Muscle of back (tissue), 11 donors: ENCODE data around the gene TCP11. TPM values are rescaled to one million over a fixed set of nuclear protein-coding genes. Genes with fewer than 3 reads are reported as not detected.

Source experiments
- DNase-seq, 3 donors: peaks; one replicate each; pipeline versions ENCODE4 v3.0.0 to v3.0.0-alpha.2; 2013
- polyA plus RNA-seq, 10 donors: library from polyadenylated mRNA; unstranded; fragments of 120-200 nt; gene quantifications; one replicate each; pipeline ENCODE4 v1.2.1, GENCODE V29; 2013; ENCODE audit not compliant: insufficient read length in 10 of 10

The TCP11 gene
- polyA plus RNA-seq, 10 donors: 0.15 to 0.73 (median 0.35) TPM; not detected in 1

GRCh38 chr6:35093783-35094182 is 47.4 kb downstream of the TCP11 start:
- DNase-seq: no peak

- peak in 1 of 3 donors; percentile 32 for DNase-seq
These were observed 48.1 kb downstream of the TCP11 start for GRCh38 chr6:35093118-35093445.

DNA sequence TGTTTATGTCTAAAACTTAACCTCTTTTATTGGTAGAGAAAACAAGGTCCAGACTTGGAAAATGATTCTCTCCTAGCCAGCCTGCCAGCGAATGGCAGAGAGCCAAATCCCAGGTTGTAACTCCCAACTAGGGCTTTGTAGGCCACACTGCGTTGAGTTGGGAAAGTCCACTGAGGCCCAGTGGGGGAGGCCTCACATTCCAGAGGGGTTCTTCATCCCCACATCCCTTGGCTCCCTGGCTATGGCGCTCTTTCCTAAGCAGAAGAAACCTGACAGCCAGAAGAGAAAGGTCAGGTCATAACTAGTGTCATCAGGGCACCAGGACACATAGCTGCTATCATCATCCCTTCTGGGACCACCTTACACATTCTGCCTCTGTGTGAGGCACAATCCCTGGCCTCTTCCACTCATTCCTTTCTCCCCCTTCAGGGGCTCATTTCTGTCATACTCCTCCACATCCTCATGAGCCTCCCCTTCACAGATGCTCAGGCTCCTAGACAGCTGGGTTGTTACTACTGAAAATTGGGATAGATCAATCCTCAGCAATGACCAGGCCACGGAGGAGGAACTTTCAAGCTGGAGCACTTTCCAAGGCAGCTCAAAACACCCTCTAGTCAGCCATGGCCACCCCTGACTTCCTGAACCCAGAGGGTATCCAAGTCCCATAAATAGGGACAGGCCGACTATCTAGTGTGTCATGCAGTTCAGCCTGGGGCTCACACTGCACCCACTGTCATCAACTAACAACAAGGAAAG is 48.6 kb downstream of the TCP11 start:
- peak in 2 of 3 donors; percentile 36 to 48 for DNase-seq

DNA sequence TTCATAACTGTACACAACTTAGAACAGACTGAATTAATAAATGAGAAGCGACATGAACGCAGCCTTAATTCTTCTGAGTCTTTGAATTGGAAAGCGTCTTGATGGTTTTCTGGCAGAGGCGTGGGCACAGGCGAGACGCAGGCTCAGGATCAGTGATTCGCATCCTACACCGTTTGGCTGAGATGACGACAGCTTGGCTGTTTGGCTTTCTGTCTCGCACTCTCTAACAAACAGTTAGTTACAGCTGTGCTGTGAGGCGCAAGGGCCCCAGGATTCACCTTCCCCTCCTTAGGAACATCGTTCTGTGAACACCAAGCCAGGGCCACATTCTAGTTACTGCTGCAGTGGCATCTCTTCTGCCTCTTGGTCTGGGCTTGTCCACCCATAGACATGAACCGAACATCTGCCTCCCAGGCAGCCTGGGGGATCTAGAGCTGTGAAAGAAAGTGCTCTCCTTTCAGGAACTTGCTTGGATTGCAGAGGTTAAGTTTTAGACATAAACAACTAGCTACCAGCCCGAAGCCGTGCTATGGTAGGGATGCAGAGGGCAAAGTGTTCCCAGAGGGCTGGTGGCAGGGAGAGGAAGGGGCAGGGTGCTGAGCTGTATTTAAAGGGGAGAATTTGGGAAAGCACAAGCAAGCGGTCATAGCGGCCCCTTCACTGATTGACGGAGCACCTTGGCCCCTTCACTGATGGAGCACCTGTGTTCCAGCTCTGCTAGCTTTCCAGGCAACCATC is 49.6 kb downstream of the TCP11 start:
- peak in 2 of 3 donors; percentile 40 to 77 for DNase-seq

DNA sequence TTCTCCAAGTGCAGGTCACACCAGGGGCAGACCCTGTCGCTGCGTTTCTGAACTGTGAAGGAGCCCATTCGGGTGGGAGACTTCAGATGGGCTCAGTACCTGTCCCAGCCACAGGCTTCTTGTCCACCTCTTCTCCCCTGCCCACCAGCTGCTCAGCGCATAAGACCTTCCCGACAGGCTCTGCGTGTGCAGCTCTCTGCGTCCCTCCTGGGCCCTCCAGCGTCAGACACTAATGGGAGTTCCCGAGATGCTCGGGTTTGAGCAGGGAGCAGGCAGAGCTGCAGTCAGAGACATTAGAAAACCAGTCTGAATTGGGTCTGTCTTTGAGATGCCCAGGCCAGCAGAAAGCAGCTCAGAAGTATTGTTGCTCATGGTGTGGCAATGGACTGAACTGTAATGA is 50.4 kb downstream of the TCP11 start:
- DNase-seq: no peak

GRCh38 chr6:35089935-35090505 is 51.1 kb downstream of the TCP11 start:
- DNase-seq: peak in 1 of 3 donors; percentile 73

- DNase-seq: no peak
These were observed 51.8 kb downstream of the TCP11 start for GRCh38 chr6:35089216-35089934.

GRCh38 chr6:35088281-35089215 is 52.6 kb downstream of the TCP11 start:
- no peak for DNase-seq

- no peak for DNase-seq
These were observed 53.5 kb downstream of the TCP11 start for GRCh38 chr6:35087361-35088280.

- no peak for DNase-seq
These were observed 54.3 kb downstream of the TCP11 start for GRCh38 chr6:35086636-35087360.

- DNase-seq: no peak
These were observed 54.9 kb downstream of the TCP11 start for GRCh38 chr6:35086282-35086632.

DNA sequence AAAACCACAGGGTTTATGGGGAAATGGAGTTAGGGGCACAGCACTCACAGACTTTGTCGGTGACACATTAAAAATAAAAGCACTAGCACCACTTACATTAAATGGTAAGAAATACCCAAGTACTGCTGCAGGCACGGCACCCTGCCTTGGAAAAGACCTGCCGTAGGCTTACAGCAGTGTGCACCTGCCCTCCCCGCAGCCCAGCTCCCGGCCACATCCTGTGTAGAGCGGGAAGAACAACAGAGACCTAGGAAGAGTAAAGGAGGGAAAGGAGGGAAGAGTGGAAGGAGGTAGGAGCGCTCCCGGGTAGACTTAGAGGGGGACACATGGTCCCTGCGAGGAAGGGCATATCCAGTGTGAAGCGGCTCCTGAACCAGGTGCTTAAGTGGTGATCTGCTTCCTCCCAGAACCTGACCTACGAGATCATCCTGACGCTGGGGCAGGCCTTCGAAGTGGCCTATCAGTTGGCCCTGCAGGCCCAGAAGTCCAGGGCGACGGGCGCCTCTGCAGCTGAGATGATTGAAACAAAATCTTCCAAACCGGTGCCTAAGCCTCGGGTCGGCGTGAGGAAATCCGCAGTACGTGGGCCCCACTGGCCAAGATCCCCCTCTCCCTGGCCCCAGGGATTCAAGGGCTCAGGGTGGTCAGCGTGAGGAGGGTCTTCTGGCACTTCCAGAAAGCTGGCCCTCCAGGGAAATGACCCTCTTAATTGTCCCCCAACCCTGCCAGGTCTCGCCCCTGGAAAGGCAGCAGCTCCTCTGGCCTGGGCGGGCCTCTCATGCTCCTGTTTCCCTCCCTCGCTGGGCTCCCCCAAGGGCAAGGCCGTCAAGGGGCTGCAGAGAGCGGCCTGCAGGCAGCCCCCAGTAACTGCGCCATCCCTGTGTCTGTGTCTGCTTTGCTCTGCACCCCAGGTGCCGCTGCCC is 55.5 kb downstream of the TCP11 start:
- no peak for DNase-seq

DNA sequence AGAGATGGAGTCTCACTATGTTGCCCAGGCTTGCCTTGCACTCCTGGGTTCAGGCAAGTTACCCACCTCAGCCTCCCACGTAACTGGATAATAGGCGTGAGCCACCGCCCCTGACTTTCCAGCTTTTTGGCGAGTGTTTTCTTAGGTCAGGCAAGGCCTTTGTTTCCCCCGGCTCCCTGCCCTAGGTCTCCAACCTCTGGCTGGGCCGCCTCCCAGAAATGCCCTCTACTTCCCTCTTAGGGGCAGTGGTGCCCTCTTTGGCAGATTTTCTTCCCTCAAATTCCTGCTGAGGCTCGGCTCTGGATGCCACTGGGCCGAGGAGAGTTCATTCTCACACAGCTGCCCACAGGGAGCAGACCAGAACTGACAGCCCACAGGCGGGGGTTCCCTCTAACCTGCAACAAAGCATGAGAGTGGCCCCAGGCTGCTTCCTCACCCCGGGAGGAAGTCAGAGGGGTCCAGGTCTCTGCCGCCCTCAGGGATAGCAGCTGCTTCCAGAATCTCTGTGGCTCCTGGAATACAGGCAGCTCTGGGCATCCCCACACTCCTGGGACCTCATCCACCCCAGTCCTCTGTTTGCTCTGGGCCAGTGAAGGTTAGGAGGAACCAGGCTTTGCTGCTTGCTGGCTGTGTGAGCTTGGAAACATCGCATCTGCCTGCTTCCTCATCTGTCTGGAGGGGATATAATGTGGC is 56.5 kb downstream of the TCP11 start:
- no peak for DNase-seq

DNA sequence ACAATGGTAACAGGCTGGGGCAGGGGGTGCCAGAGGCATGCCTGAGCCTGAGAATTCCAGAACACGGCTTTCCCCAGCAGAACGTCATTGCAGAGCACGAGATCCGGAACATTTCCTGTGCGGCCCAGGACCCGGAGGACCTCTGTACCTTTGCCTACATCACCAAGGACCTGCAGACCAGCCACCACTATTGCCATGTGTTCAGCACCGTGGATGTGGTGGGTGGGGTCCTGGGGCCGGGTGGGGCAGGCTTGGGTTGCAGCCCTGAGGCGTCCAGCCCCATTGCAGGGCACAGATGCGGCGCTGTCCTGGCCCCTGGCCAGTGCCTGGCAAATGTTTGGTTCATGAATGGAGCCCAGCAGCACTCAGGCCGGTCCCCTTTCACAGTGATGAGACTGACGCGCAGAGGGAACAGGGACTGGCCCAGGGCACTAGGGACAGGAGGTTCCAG is 57.1 kb downstream of the TCP11 start:
- DNase-seq: peak in 2 of 3 donors; percentile 30 to 34

- no peak for DNase-seq
These were observed 57.6 kb downstream of the TCP11 start for GRCh38 chr6:35083507-35083906.

DNA sequence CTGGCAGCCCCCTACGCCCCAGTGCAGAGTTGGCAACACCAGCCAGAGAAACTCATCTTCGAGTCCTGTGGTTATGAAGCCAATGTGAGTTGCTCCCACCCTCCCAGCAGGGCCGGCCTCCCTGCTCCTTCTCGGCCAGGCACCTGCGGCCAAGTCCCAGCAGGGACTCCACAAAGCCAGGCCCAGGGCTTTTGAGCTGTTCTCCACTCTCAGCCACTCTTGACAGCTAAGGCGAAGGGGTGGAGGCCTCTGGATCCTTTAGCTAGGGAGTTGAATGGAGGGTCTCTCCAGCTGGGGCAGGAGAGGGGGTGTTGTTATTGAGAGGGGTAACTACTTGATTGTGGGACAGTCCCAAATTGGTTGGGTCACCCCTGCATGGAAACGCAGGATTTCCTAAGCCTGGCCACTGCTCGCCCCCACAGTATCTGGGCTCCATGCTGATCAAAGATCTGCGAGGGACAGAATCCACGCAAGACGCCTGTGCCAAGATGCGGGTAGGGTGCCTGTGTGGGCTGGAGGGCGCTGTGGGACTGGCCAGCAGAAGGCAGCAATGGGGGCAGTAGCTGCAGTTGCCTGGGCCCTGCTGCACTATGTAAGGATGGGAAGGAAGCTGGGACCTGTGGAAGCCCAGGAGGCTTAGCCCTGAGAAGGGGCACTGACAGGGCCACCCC is 58.3 kb downstream of the TCP11 start:
- DNase-seq: no peak
